ENCODE data around the gene RCCD1.
"Not testable (repeated sequence)": the region's sequence is repeated elsewhere in the genome, so short reads cannot be mapped to it uniquely, and the experiment has no call there.

Gene RCCD1

DNA sequence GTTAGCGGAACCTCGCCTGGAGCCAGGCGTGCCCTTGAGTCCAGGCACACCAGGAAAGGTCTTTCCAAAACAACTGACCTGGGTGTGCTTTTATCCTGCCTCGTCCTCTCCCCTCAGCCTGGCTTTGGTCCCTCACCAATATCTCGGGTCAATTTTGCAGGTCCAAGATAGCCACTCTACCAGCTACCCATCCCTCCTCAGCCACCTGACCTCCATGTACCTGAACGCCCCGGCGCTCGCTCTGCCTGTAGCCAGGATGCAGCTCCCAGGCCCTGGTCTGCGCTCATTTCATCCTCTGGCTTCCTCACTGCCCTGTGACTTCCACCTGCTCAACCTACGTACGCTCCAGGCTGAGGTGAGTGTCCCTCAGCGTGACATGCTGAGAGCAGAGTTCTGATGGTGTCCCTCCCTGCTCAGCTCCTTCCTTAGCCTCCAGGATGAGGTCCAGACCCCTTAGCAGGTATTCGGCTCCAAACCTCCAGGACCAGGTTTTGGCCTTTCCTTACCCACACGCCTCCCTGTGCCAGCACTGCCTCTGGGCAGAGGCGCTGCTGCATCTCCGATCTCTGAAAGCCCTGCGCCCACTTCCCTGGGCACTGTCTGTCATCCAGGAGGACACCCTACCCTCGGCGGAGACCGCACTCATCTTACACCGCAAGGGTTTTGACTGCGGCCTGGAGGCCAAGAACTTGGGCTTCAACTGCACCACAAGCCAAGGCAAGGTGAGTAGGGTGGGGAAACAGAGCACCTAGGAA, 36.5 kb upstream of the RCCD1 start:
- no peak for DNase-seq (ENCODE audit: low read depth in 2 of 2)

GRCh38 chr15:90918835-90919234, 35.8 kb upstream of the RCCD1 start:
- DNase-seq (ENCODE audit: low read depth in 2 of 2), result no peak

GRCh38 chr15:90921887-90922286, 32.8 kb upstream of the RCCD1 start:
- DNase-seq (ENCODE audit: low read depth in 2 of 2), result no peak

DNA sequence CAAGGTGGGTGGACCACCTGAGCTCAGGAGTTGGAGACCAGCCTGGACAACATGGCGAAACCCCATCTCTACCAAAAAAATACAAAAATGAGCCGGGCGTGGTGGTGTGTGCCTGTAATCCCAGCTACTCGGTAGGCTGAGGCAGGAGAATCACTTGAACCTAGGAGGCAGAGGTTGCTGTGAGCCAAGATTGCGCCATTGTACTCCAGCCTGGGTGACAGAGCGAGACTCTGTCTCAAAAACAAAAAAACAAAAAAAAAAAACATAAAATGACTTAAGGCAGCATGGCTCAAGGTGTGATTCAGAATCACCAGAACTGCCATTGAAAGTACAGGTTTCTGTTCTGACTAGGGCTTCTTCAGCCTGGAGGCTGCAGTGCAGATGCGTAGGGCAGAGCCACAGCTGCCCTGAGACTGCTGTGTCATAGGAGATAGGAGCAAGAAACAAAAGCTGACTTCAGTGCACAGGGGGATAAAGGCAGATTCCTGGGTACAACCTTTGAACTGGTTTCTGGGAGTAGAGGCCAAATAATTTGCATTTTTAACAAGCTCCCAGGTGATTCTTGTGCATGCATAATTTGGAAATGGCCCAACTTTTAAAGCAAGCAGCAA, 31.9 kb upstream of the RCCD1 start:
- not testable (repeated sequence) for DNase-seq (ENCODE audit: low read depth in 2 of 2)

DNA sequence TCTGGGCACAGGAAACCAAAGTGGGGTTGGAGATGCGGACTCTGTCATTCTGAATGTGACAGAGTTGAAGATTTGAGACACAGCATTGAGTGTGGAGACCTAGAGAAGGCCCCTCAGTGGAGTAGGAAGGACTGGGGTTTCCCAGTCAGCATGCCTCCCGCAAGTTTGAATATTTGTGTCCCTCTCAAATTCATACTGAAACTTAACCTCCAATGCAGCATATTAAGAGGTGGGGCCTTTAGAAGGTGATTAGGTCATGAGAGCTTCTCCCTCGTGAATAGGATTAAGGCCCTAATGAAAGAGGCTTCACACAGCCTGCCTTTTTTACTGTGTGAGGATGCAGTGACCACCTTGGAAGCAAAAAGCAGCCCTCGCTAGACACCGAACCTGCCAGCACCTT, 30.3 kb upstream of the RCCD1 start:
- no peak for DNase-seq (ENCODE audit: low read depth in 2 of 2)

GRCh38 chr15:90926766-90927165, 27.9 kb upstream of the RCCD1 start:
- not testable (repeated sequence) for DNase-seq (ENCODE audit: low read depth in 2 of 2)

- DNase-seq (ENCODE audit: low read depth in 2 of 2), result not testable (repeated sequence)
Measured at GRCh38 chr15:90928106-90928505, 26.6 kb upstream of the RCCD1 start.

DNA sequence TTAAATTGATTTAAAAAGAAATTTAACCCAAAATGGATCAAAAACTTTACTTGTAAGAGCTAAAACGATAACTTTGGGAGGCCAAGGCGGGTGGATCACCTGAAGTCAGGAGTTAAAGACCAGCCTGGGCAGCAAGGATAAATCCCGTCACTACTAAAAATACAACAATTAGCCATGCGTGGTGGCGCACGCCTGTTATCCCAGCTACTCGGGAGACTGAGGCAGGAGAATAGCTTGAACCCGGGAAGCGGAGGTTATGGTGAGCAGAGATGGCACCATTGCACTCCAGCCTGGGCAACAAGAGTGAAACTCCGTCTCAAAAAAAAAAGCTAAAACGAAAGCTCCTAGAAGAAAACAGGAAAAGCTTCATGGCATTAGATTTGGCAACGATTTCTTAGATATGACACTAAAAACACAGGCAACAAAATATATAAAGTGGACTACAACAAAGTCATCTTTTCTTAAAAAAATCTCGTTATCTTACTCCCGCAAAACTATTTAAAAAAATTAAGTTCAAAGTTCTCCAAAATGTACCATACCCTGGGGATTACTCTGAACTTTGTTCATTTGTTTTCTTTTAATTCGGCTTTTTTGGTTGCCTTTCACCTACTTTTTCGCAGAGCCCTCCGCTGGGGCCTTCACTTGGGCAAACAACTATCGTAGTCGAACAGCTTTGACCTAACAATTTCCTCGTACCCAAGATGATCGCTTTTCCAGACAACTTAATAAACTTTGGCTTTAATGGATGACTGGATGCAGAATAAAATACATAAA, 25.3 kb upstream of the RCCD1 start:
- no peak for DNase-seq (ENCODE audit: low read depth in 2 of 2)

- no peak for DNase-seq (ENCODE audit: low read depth in 2 of 2)
Measured at GRCh38 chr15:90930861-90931574, 23.7 kb upstream of the RCCD1 start.

DNA sequence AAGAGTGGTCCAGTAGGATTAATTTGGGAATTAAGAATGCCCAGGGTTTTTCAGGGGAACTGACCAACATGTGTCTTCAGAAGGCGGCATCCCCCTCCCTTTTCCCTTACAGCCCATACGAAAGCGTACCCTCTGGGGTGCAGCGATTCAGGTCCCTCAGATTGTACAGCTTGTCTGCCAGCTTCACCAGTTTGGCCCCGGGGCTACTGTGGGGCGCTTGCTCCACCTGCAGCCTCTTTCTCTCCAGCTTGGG, 23.2 kb upstream of the RCCD1 start:
- no peak for DNase-seq (ENCODE audit: low read depth in 2 of 2)

- DNase-seq (ENCODE audit: low read depth in 2 of 2), result peak; percentile 42 to 47
Measured at GRCh38 chr15:90931828-90932659, 22.6 kb upstream of the RCCD1 start, which contains the start of gene HDDC3. TSS of gene HDDC3 (minus strand) at chr15:90932549. CDS start at chr15:90932540, 9 bp downstream.

GRCh38 chr15:90932660-90932991, 22.1 kb upstream of the RCCD1 start:
- DNase-seq (ENCODE audit: low read depth in 2 of 2), result no peak

DNA sequence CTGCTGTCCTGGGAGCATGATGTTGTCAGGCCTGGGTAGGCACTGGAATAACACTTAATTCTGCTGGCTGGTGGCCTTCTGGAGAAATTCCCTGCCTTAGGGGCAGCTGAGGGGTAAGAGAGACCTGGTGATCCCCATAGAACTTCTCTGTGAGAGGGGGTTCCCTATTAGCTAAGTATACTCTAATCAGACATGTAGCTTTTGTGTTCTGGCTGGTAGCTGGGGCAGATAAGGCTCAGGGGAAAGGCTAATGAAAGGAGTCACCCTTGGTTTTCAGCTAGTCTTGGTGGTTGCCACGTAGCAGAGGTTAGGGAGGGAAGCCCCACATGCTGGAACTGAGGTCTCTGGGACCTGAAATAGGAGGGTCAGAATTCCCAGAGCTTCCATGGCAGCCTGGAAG, 21.4 kb upstream of the RCCD1 start:
- no peak for DNase-seq (ENCODE audit: low read depth in 2 of 2)

GRCh38 chr15:90934256-90934948, 20.3 kb upstream of the RCCD1 start:
- DNase-seq (ENCODE audit: low read depth in 2 of 2), result peak; percentile 45 to 46

GRCh38 chr15:90934949-90935751, 19.5 kb upstream of the RCCD1 start, which contains the start of gene UNC45A:
TSS of gene UNC45A (plus strand) at chr15:90935285. CDS start at chr15:90935325, 40 bp downstream.
- DNase-seq (ENCODE audit: low read depth in 2 of 2), result peak; percentile 57 to 60

- no peak for DNase-seq (ENCODE audit: low read depth in 2 of 2)
Measured at GRCh38 chr15:90936823-90937222, 17.9 kb upstream of the RCCD1 start.

GRCh38 chr15:90938261-90938660, 16.4 kb upstream of the RCCD1 start:
- DNase-seq (ENCODE audit: low read depth in 2 of 2), result no peak

DNA sequence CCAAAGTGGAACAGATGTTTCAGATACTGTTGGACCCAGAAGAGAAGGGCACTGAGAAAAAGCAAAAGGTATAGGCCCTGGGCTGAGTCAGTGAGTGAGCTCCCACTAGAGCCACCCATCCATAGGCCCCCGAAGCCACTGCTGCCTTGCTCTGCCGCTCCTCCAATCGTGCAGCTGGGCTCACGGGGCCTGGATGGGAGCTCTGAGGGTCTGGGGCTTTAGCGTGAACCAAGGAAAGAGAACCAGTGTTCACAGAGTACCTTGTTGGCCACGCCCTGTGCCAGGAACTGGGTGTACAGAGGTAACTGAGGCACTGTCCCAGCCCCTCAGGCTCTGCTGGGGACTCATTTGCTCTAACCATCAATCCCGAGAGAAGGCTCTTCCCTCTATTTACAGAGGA, 14.9 kb upstream of the RCCD1 start:
- no peak for DNase-seq (ENCODE audit: low read depth in 2 of 2)

DNA sequence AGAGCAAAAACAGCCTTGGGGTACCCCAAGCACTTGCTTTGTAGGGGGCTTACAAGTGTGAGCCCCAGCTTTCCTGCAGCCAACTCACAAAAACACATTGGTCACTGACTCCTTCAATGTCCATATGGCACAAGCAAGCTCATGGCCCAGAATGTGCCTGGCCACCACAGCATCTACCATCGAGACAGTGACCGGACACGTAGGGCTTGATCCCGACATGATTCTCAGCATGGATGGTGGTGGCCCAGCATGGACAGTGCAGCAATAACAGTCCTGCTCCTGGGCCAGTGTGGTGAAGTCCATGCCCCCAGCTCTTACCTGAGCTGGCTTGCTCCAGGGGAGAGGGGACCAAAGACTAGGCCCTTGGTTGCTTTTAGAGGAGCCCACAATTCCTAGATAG, 13.6 kb upstream of the RCCD1 start:
- no peak for DNase-seq (ENCODE audit: low read depth in 2 of 2)
